GM21360 (cell line): Measurements from ENCODE around the gene SENP1.

Source experiments
- ATAC-seq: cut with Tn5 transposase; IDR thresholded peaks from one replicate; pipeline ENCODE4 v1.9.1; 2021; ENCODE audit warnings: mild to moderate bottlenecking, moderate library complexity; ENCODE audit not compliant: unreplicated experiment

Gene SENP1

DNA sequence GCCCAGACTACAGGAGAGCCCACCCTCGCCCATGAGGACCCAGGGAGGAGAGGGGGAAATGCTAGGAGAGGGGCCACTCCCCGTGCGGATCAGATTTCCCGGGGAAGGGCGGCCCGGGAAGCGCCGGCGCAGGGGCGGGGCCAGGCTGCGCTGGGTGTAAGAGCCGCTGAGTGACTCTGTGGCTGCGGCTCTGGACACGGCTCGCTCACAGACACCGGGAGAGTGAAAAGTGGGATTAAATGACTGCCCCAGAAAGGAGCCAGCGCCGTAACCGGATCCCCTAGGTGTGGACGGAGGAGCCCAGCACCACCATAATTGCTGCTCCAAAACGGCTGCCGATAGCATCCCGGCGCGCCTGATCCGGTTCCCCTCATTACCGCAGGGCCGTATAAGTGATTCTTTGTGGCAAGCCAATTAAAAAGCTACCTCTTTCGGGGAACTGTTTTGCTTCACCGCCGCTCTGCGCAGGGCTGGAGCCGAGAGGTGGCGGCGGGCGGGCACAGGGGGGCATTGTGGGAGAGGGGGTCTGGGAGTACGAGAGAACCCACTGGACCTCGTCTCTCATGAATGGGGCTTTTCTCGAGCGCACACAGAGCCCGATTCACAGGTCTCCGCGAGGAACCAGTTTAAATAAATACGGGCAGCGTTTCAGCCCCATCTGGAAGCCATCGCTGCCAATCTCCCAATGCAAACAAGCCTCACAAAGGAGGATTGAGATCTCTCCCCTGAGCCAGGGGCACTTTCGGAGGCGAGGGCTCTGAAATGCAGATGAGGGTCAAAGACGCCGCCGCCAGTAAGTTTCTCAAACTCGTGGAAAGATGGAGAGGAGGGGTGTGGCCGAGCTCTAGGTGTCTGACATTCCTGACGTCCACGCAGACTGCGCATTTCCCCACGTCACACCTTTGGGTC is 104.1 kb downstream of the SENP1 start:
- ATAC-seq, result no peak

DNA sequence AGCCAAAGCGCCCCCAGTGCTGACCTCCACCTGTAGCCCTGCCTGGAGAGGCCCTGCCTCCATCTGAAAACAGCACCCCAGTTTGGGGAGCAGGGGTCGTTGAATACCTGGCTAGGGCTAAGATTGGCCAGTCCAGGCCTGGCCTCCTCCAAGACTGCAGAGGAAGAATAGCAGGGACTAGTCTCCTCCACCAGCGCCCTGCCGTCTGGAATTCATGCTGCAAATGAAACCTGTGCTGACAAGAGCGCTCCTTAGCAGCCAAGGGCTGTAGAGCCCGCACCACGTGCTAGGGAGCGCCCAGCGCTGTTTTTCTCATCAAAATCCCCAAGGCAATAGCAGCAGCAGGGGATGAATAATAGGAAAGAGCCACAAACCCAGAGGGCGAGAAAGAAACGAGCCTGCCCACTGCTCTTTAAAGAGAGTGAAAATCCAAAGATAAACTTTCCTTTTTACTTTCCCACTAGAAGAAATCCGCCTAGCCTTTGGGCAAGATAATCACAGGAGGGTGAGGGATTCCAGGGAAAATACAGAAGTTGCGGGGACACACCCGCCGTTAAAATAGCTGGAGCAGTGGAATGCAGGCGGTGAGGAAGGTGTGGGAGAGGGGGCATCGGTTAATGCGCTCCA is 104.9 kb downstream of the SENP1 start:
- no peak for ATAC-seq

- no peak for ATAC-seq
Measured at GRCh38 chr12:47999816-48000215, 106.1 kb downstream of the SENP1 start.

DNA sequence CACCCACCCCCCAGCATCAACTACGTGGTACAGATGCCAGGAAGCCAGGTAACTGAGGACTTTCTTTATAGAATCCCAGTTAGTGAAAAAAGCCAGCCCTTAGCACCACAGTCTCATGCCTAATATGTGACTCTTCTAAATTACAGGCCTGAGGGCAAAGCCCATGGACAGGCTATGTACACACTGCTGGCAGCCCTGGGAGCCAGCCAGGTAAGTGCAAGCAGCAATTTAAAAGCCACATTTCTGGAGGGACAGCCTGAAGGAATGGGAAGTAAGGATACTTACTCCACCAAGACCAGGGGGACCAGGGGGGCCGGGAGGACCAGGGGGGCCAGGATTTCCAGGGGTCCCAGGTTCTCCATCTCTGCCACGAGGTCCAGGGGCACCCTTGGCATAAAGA is 108.6 kb downstream of the SENP1 start:
- ATAC-seq, result no peak

- ATAC-seq, result no peak
Measured at GRCh38 chr12:47995981-47996401, 109.9 kb downstream of the SENP1 start.

DNA sequence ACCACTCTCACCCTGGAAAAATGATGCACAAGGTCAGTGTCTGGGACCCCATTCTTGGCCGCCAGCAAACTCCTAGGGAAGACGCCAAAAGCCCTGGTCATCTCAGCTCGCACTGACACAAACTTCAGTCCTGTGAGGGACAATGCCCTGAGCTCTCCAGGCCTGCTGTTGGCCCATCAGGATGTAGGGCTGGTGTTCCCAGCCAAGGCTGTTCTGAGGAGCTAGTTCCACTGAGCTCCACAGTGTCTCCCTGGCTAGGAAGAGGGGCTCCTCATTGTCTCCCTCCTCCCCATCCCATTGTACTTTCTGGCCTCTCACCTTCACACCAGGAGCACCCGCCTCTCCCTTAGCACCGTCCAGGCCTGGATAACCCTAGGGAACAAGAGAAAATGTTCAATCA is 112.4 kb downstream of the SENP1 start:
- ATAC-seq, result no peak
